HepG2 (cell line): ENCODE results near the gene SOCS1.

Source experiments
- CTCF ChIP-seq: sonication (generic); formaldehyde crosslinking; IDR thresholded peaks from 2 replicates; pipeline ENCODE4 v1.5.0; 2020; ENCODE audit warnings: mild to moderate bottlenecking, missing genetic modification reagents, moderate library complexity
- KMT2B ChIP-seq: IDR thresholded peaks from 2 replicates; pipeline ENCODE4 v1.6.1; 2016; ENCODE audit warnings: missing genetic modification reagents, missing compliant biosample characterization
- NFYB ChIP-seq: sonication (generic); formaldehyde crosslinking; IDR thresholded peaks from 2 replicates; pipeline ENCODE4 v1.4.0; 2020; ENCODE audit warnings: missing genetic modification reagents
- POLR2A ChIP-seq, 2 experiments: IDR thresholded peaks; 2 replicates each; pipeline ENCODE4 v1.6.1; 2011; ENCODE audit warnings: low read depth in 2 of 2, low read length in 2 of 2, mild to moderate bottlenecking in 1 of 2, moderate library complexity in 1 of 2; ENCODE audit not compliant: insufficient read depth in 1 of 2
- PREB ChIP-seq: sonication (generic); formaldehyde crosslinking; IDR thresholded peaks from 2 replicates; pipeline ENCODE4 v1.4.0; 2020; ENCODE audit warnings: missing genetic modification reagents
- RBAK ChIP-seq: sonication (generic); formaldehyde crosslinking; IDR thresholded peaks from 2 replicates; pipeline ENCODE4 v1.5.1; 2020; ENCODE audit warnings: mild to moderate bottlenecking, missing genetic modification reagents
- RELA ChIP-seq: sonication (generic); formaldehyde crosslinking; IDR thresholded peaks from 2 replicates; pipeline ENCODE4 v1.4.0; 2020; ENCODE audit warnings: missing genetic modification reagents
- RFX5 ChIP-seq: IDR thresholded peaks from 2 replicates; pipeline ENCODE4 v1.6.1; 2011; ENCODE audit warnings: low read depth, low read length, improper control_type of control experiment
- SAFB2 ChIP-seq: sonication (generic); formaldehyde crosslinking; IDR thresholded peaks from 2 replicates; pipeline ENCODE4 v1.5.1; 2020; ENCODE audit warnings: missing genetic modification reagents, low read depth, mild to moderate bottlenecking, borderline replicate concordance
- SRF ChIP-seq: IDR thresholded peaks from 2 replicates; pipeline ENCODE4 v1.6.1; 2011; ENCODE audit warnings: mild to moderate bottlenecking, low read depth, low read length, moderate library complexity
- TCF7 ChIP-seq: sonication (generic); IDR thresholded peaks from 2 replicates; pipeline ENCODE4 v1.6.1; 2016; ENCODE audit warnings: antibody characterized with exemption, low read depth
- ZNF503 ChIP-seq: sonication (generic); formaldehyde crosslinking; IDR thresholded peaks from 2 replicates; pipeline ENCODE4 v1.4.0; 2020; ENCODE audit warnings: missing genetic modification reagents
- ZSCAN20 ChIP-seq: sonication (generic); formaldehyde crosslinking; IDR thresholded peaks from 2 replicates; pipeline ENCODE4 v1.4.0; 2020; ENCODE audit warnings: missing genetic modification reagents, mild to moderate bottlenecking, borderline replicate concordance

- no peak for TF ChIP-seq POLR2A (IDR thresholded peaks at IDR 0.05; ENCODE audit: insufficient read depth in 1 of 2, low read depth in 2 of 2, low read length in 2 of 2)
- TF ChIP-seq RBAK (CRISPR knock-in tag): no peak
- no peak for TF ChIP-seq TCF7
- TF ChIP-seq CTCF (CRISPR knock-in tag): no peak
- no peak for TF ChIP-seq PREB (CRISPR knock-in tag)
- no peak for TF ChIP-seq RELA (CRISPR knock-in tag)
- TF ChIP-seq RFX5: no peak
- no peak for TF ChIP-seq ZNF503 (CRISPR knock-in tag)
- no peak for TF ChIP-seq KMT2B (CRISPR knock-in tag)
- no peak for TF ChIP-seq ZSCAN20 (CRISPR knock-in tag)
- no peak for TF ChIP-seq SAFB2 (CRISPR knock-in tag)
- TF ChIP-seq SRF: no peak
- TF ChIP-seq NFYB: no peak
These were observed 44.5 kb upstream of the SOCS1 start for GRCh38 chr16:11300560-11300892.
